ENCODE measurements around the gene UROC1.

The UROC1 gene

GRCh38 chr3:126494970-126495230, 22.7 kb downstream of the UROC1 start:
- DNase-seq (ENCODE audit: low read depth): no peak

GRCh38 chr3:126494204-126494969, 23.2 kb downstream of the UROC1 start:
- no peak for DNase-seq (ENCODE audit: low read depth)

- DNase-seq (ENCODE audit: low read depth): no peak
Measured at GRCh38 chr3:126493739-126494138, 23.8 kb downstream of the UROC1 start.

GRCh38 chr3:126493051-126493450, 24.5 kb downstream of the UROC1 start:
- DNase-seq (ENCODE audit: low read depth): no peak

GRCh38 chr3:126491221-126492013, 26.2 kb downstream of the UROC1 start:
- no peak for DNase-seq (ENCODE audit: low read depth)

GRCh38 chr3:126490619-126491018, 27.0 kb downstream of the UROC1 start:
- no peak for DNase-seq (ENCODE audit: low read depth)

- DNase-seq (ENCODE audit: low read depth): no peak
Measured at GRCh38 chr3:126488886-126489569, 28.5 kb downstream of the UROC1 start.

GRCh38 chr3:126488185-126488584, 29.4 kb downstream of the UROC1 start:
- no peak for DNase-seq (ENCODE audit: low read depth)

GRCh38 chr3:126487151-126487771, 30.3 kb downstream of the UROC1 start:
- DNase-seq (ENCODE audit: low read depth): no peak

GRCh38 chr3:126486360-126486847, 31.2 kb downstream of the UROC1 start:
- DNase-seq (ENCODE audit: low read depth): no peak

- DNase-seq (ENCODE audit: low read depth): no peak
Measured at GRCh38 chr3:126485956-126486355, 31.6 kb downstream of the UROC1 start.

GRCh38 chr3:126485176-126485897, 32.2 kb downstream of the UROC1 start:
- no peak for DNase-seq (ENCODE audit: low read depth)

GRCh38 chr3:126484662-126485061, 32.9 kb downstream of the UROC1 start:
- no peak for DNase-seq (ENCODE audit: low read depth)

GRCh38 chr3:126484148-126484547, 33.4 kb downstream of the UROC1 start:
- DNase-seq (ENCODE audit: low read depth): no peak

- DNase-seq (ENCODE audit: low read depth): no peak
Measured at GRCh38 chr3:126483321-126483761, 34.2 kb downstream of the UROC1 start.

- no peak for DNase-seq (ENCODE audit: low read depth)
Measured at GRCh38 chr3:126482503-126483255, 34.9 kb downstream of the UROC1 start.

- DNase-seq (ENCODE audit: low read depth): no peak
Measured at GRCh38 chr3:126481808-126482502, 35.6 kb downstream of the UROC1 start.

GRCh38 chr3:126480861-126481260, 36.7 kb downstream of the UROC1 start:
- DNase-seq (ENCODE audit: low read depth): no peak

GRCh38 chr3:126480206-126480605, 37.4 kb downstream of the UROC1 start:
- DNase-seq (ENCODE audit: low read depth): no peak

GRCh38 chr3:126479642-126480041, 37.9 kb downstream of the UROC1 start:
- no peak for DNase-seq (ENCODE audit: low read depth)
